Panc1 (cell line): Measurements from ENCODE around the gene GNLY.

Experiments used
- CTCF ChIP-seq: fragments of 450-650 bp; IDR thresholded peaks from 2 replicates; pipeline ENCODE4 v1.5.1; 2017; ENCODE audit warnings: mild to moderate bottlenecking
- POLR2AphosphoS5 ChIP-seq: IDR thresholded peaks from 2 replicates; pipeline ENCODE4 v1.6.1; 2012; ENCODE audit warnings: mild to moderate bottlenecking, low read depth, low read length, moderate library complexity
- REST ChIP-seq, 2 experiments: IDR thresholded peaks; 2 replicates each; pipeline ENCODE4 v1.6.1; 2011 to 2012; ENCODE audit warnings: low read depth in 2 of 2, control low read depth in 1 of 2, low read length in 1 of 2, mild to moderate bottlenecking in 1 of 2, moderate library complexity in 1 of 2; ENCODE audit not compliant: insufficient read depth in 1 of 2
- TCF7L2 ChIP-seq: IDR thresholded peaks from 2 replicates; pipeline ENCODE4 v1.6.1; 2011; ENCODE audit warnings: mild to moderate bottlenecking, low read depth, low read length, inconsistent platforms

GRCh38 chr2:85674417-85674816 lies 19.7 kb upstream of the GNLY start:
- no peak for TF ChIP-seq REST (IDR thresholded peaks at IDR 0.05; ENCODE audit: insufficient read depth in 1 of 2, low read depth in 2 of 2, low read length in 1 of 2)
- TF ChIP-seq POLR2AphosphoS5: no peak
- TF ChIP-seq CTCF: no peak
- TF ChIP-seq TCF7L2: no peak
